Activated CD4-positive, alpha-beta T cell treated with anti-CD3 and anti-CD28 coated beads, Interleukin-2, amount 50 U/mL, for 24 hours (primary cell): ENCODE data around the gene MLLT6.
A peak's percentile ranks its signal among the peaks of the same experiment; 100 is the strongest.
"Not testable (repeated sequence)": the region's sequence is repeated elsewhere in the genome, so short reads cannot be mapped to it uniquely, and the experiment has no call there.

ENCODE experiments used
- DNase-seq, 2 donors: peaks; one replicate each; pipeline ENCODE4 v3.0.0-alpha.2; 2020; ENCODE audit warnings: low read depth in 1 of 2, low spot score in 1 of 2

MLLT6 gene

GRCh38 chr17:38725066-38725465 is 20.0 kb downstream of the MLLT6 start:
- DNase-seq: no peak

DNA sequence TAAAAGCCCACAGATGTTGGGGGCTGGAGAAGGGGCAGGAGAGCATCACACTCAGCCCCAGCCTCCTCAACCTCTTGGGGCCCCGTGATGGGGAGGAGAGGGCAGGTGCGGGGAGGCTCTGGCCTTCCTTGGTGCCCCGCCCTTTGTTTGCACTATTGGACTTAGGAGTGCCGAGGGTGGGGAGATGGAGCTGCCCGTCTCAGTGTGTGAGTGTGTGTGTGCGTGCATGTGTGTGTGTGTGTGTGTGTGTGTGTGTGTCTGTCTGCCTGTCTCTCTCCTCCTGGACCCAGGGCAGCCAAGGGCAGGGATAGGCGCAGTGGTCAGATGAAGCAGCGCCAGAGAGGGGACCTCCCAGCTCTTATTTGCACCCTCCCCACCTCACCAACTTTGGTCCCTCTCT is 21.1 kb downstream of the MLLT6 start:
- not testable (repeated sequence) for DNase-seq

- peak in 1 of 2 donors; percentile 76 for DNase-seq
Measured at GRCh38 chr17:38727736-38728135, 22.7 kb downstream of the MLLT6 start.

- DNase-seq: peak in 1 of 2 donors; percentile 52
Measured at GRCh38 chr17:38728290-38728831, 23.3 kb downstream of the MLLT6 start.

GRCh38 chr17:38729368-38729885 is 24.4 kb downstream of the MLLT6 start:
- DNase-seq: no peak

DNA sequence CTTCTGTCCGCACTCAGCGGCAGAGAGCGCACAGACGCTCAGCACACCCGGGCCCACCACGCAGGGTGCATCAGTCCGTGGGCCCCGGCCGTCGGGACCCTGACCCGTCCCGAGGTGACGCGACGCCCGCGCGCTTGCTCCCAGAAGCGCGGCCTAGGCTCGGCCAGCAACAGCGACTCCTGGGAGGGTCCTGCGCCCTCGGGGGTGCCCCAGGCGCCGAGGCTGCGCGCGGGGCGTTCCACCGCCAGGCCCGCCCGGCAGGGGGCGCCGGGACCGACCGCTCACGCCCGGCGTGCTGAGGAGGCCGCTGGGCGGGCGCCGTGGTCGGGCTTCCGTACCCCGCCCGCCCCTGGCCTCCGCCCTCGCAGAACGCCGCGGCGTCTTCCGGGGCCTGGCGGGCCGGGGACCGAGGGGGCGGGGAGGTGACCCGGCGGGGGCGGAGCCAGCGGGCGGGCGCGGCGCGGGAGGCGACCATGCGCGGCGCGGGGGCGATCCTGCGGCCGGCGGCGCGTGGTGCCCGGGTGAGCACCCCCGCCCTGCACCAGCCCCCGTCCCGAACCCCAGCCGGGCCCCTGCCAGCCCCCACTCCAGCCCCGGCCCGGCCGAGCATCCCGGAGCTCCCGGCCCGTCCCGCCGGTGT is 24.9 kb downstream of the MLLT6 start, which contains the start of gene CISD3:
Gene CISD3 (plus strand): TSS at position 456 of the 640 bp plus-strand sequence. CDS start 18 bp downstream, at position 474.
- peak; percentile 61 to 68 for DNase-seq

- no peak for DNase-seq
Measured at GRCh38 chr17:38730526-38731379, 25.7 kb downstream of the MLLT6 start.

GRCh38 chr17:38731526-38732294 is 26.6 kb downstream of the MLLT6 start:
- DNase-seq: no peak

DNA sequence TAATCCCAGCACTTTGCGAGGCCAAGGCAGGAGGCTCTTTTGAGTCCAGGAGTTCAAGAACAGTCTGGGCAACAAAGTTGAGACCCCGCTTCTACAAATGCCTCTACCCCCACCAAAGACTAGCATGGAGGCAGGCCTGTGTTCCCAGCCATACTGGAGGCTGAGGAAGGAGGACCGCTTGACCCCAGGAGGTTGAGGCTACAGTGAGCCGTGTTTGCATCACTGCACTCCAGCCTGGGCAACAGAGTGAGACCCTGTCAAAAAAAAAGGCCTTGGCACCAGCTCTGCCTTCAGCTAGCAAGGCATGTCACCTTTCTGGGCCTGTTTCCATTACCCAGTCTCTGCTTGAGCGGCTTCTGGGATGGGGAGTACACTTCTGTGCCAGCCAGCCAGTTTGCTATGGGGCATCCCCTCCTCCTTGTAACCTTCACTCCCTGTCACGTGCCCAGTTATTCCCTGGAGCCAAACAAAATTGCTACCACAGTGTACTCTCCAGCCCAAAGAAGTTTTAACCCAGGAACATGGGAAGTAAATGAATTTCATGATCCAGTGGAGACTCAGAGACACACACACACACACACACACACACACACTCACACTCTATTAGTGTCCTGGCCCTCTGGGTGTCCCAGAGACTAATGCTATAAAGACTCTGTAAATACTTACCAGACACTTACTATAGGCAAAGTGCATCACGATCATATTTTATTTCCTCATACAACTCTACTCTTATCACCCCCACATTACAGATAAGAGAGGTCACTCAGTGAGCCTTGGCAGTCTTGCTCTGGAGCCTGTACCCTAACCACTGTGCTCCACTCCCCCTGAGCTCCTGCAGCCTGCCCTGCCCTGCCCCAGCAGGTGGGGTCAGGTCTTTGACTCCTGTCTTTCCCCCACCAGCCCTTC is 27.6 kb downstream of the MLLT6 start:
- DNase-seq: no peak

GRCh38 chr17:38733282-38733981 is 28.4 kb downstream of the MLLT6 start:
- no peak for DNase-seq

DNA sequence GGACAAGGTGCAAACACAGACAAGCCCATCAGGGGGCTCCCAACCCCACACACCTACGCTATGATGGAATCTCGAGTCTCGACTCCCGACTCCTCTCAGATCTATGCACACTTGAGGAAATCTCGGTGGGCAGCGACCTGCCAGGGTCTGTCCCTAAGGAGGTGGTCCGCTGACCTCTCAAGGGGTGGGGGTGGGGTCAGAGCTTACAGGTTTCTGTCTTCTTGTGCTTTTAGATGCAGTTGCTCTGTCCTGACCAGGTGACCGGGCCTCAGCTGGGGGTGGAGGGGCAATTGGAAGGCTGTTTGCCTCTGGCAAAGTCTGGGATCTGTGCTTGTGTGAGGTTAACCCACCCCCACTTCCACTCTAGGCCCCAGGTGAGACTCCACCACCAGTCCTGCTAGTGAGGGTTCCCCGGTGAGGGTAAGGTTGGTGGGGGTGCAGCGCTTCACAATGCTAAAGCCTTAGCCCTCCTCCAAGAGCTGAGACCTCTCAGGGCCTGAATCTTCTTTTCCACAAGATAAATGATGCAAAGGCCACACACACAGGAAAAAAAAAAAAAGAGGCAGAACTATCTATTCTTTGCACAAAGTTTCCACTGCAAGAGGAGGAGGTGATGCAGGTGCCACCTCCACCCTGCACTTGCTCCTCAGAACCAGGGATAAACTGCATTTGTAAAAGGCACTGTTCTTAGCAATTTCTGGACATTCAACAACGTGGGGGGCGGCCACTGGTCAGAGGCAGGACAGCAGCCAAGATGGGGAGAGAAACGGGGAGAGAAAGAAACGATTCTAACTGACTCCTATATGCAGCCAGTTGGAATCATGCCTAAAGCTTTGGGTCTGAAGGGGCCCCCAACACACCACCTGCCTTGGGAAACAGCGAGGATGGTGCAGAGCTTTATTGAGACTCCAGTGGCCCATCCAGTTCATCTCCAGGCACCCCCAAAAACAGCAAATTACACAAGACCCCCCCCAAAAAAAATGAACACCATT is 29.2 kb downstream of the MLLT6 start:
- no peak for DNase-seq

GRCh38 chr17:38735161-38735997 is 30.3 kb downstream of the MLLT6 start:
- DNase-seq: peak; percentile 61 to 64

- DNase-seq: no peak
Measured at GRCh38 chr17:38738007-38738662, 33.1 kb downstream of the MLLT6 start.

DNA sequence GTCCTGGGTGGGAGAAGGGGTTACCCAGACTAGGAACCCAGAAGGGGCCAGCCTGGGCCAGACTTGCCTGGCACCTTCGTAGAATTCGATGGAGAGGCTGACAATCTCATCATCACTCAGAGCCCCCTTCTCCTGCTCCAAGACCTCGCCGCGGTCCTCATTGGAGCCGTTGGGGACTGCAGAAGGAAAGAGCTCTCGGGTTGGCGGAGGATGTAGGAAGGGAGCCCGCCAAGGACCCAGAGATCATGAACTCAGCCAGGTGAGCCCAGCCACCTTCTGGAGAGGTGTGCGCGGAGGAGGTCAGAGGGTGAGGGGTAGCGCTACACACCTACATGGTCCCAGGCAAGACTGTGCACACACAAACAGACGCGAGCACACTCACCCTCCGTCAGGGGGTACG is 33.6 kb downstream of the MLLT6 start:
- DNase-seq: no peak

GRCh38 chr17:38739305-38739704 is 34.2 kb downstream of the MLLT6 start:
- DNase-seq: no peak

GRCh38 chr17:38740044-38740443 is 35.0 kb downstream of the MLLT6 start:
- no peak for DNase-seq

DNA sequence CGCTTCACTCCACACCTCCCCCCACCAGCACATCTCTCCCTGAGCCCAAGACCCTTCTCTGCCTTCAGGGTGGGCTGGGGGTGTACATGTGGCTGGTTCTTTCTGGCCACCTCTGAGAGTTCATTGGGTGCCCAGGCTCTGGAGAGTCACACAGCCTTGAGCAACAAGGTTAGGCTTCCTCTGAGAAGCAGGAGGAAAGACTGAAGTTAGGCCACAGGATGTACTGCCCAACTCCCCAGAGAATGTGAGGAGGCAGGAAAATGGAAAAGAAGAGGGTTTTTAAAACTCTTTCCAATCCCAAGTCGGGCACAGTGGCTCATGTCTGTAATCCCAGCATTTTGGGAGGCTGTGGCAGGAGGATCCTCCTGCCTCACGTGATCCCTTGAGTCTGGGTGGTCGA is 35.7 kb downstream of the MLLT6 start:
- DNase-seq: no peak
